HEK293 (cell line): Measurements from ENCODE around the gene KATNB1.

ENCODE experiments used
- CTCF ChIP-seq: fragments of 450-650 bp; formaldehyde crosslinking; IDR thresholded peaks from 2 replicates; pipeline ENCODE4 v1.5.1; 2016; ENCODE audit warnings: missing biosample characterization, missing genetic modification characterization
- ZBTB20 ChIP-seq: fragments of 450-650 bp; formaldehyde crosslinking; IDR thresholded peaks from 2 replicates; pipeline ENCODE4 v1.5.1; 2016; ENCODE audit warnings: missing biosample characterization, missing genetic modification characterization
- ZNF146 ChIP-seq: fragments of 450-650 bp; formaldehyde crosslinking; IDR thresholded peaks from 2 replicates; pipeline ENCODE4 v1.5.1; 2016; ENCODE audit warnings: missing biosample characterization, missing genetic modification characterization
- ZNF175 ChIP-seq: fragments of 450-650 bp; formaldehyde crosslinking; IDR thresholded peaks from 2 replicates; pipeline ENCODE4 v1.5.1; 2016; ENCODE audit warnings: missing biosample characterization, missing genetic modification characterization
- ZNF280D ChIP-seq: fragments of 450-650 bp; formaldehyde crosslinking; IDR thresholded peaks from 2 replicates; pipeline ENCODE4 v1.5.1; 2016; ENCODE audit warnings: missing biosample characterization, missing genetic modification characterization
- ZNF302 ChIP-seq: fragments of 450-650 bp; formaldehyde crosslinking; IDR thresholded peaks from 2 replicates; pipeline ENCODE4 v1.5.1; 2016; ENCODE audit warnings: missing biosample characterization, missing genetic modification characterization, low read depth
- ZNF311 ChIP-seq: fragments of 450-650 bp; formaldehyde crosslinking; IDR thresholded peaks from 2 replicates; pipeline ENCODE4 v1.5.1; 2017; ENCODE audit warnings: missing biosample characterization, missing genetic modification characterization, borderline replicate concordance
- ZNF791 ChIP-seq: fragments of 450-650 bp; formaldehyde crosslinking; IDR thresholded peaks from 2 replicates; pipeline ENCODE4 v1.5.1; 2016; ENCODE audit warnings: missing biosample characterization, missing genetic modification characterization

- TF ChIP-seq ZNF280D (tag by site-specific recombination) (no peak), ZBTB20 (tag by site-specific recombination) (no peak), ZNF311 (tag by site-specific recombination) (no peak), CTCF (no peak), ZNF175 (no peak), ZNF146 (no peak), ZNF791 (tag by site-specific recombination) (no peak), ZNF302 (tag by site-specific recombination) (no peak)
These were observed 6.2 kb downstream of the KATNB1 start for GRCh38 chr16:57741660-57742191.
